Nephron progenitor cell (in vitro differentiated cells): Measurements from ENCODE around the gene ARPC2.

Experiments
- DNase-seq: peaks from one replicate; pipeline ENCODE4 v3.0.0; 2021
- H3K27ac Mint-ChIP-seq: 2 replicates; pipeline ENCODE4 v1.8.0; 2021; ENCODE audit warnings: mild to moderate bottlenecking, moderate library complexity, mixed read lengths
- H3K27me3 Mint-ChIP-seq: 2 replicates; pipeline ENCODE4 v1.8.0; 2021; ENCODE audit warnings: mild to moderate bottlenecking, low read depth, mixed read lengths; ENCODE audit not compliant: poor library complexity
- H3K36me3 Mint-ChIP-seq: 2 replicates; pipeline ENCODE4 v1.8.0; 2021; ENCODE audit warnings: low read depth, mixed read lengths
- H3K4me1 Mint-ChIP-seq: 2 replicates; pipeline ENCODE4 v1.8.0; 2021; ENCODE audit warnings: mixed read lengths
- H3K4me3 Mint-ChIP-seq: 2 replicates; pipeline ENCODE4 v1.8.0; 2021; ENCODE audit warnings: mild to moderate bottlenecking, moderate library complexity, mixed read lengths
- H3K9me3 Mint-ChIP-seq: 2 replicates; pipeline ENCODE4 v1.8.0; 2021; ENCODE audit warnings: mild to moderate bottlenecking, moderate library complexity, mixed read lengths
- CTCF ChIP-seq: fragments of 200-600 bp; sonication (generic); IDR thresholded peaks from 2 replicates; pipeline ENCODE4 v1.5.0; 2021; ENCODE audit warnings: antibody characterized with exemption

ARPC2 gene

GRCh38 chr2:218228366-218229090, 11.5 kb downstream of the ARPC2 start:
- Mint-ChIP-seq H3K27ac (no peak overlapping the region), H3K9me3 (no peaks in the 10 kb centered on the region), H3K4me3 (no peak overlapping the region), H3K27me3 (no peaks in the 10 kb centered on the region), H3K36me3 (peaks cover 71% of the 10 kb centered on the region), H3K4me1 (peaks cover 10% of the 10 kb centered on the region)
- DNase-seq: no peak
- TF ChIP-seq CTCF: no peak

- H3K9me3 Mint-ChIP-seq: no peaks in the 10 kb centered on the region
- no peak overlapping the region for H3K27ac Mint-ChIP-seq
- H3K27me3 Mint-ChIP-seq: no peaks in the 10 kb centered on the region
- DNase-seq: no peak
- H3K4me3 Mint-ChIP-seq: no peak overlapping the region
- TF ChIP-seq CTCF: no peak
- H3K36me3 Mint-ChIP-seq: peaks cover 78% of the 10 kb centered on the region
- H3K4me1 Mint-ChIP-seq: peaks cover 2% of the 10 kb centered on the region
Measured at GRCh38 chr2:218229239-218229638, 12.2 kb downstream of the ARPC2 start.

- Mint-ChIP-seq H3K4me3 (no peak overlapping the region), H3K27me3 (no peaks in the 10 kb centered on the region), H3K4me1 (no peaks in the 10 kb centered on the region), H3K27ac (no peak overlapping the region), H3K36me3 (peaks cover 75% of the 10 kb centered on the region), H3K9me3 (no peaks in the 10 kb centered on the region)
- TF ChIP-seq CTCF: no peak
- DNase-seq: no peak
Measured at GRCh38 chr2:218229851-218230250, 12.9 kb downstream of the ARPC2 start.

- H3K4me1 Mint-ChIP-seq: no peaks in the 10 kb centered on the region
- H3K27me3 Mint-ChIP-seq: no peaks in the 10 kb centered on the region
- H3K4me3 Mint-ChIP-seq: no peak overlapping the region
- no peak overlapping the region for H3K27ac Mint-ChIP-seq
- peaks cover 69% of the 10 kb centered on the region for H3K36me3 Mint-ChIP-seq
- no peak for TF ChIP-seq CTCF
- no peak for DNase-seq
- no peaks in the 10 kb centered on the region for H3K9me3 Mint-ChIP-seq
Measured at GRCh38 chr2:218230882-218231281, 13.9 kb downstream of the ARPC2 start.

GRCh38 chr2:218233543-218233942, 16.6 kb downstream of the ARPC2 start:
- no peak overlapping the region for H3K4me3 Mint-ChIP-seq
- H3K27ac Mint-ChIP-seq: no peak overlapping the region
- H3K4me1 Mint-ChIP-seq: no peaks in the 10 kb centered on the region
- no peak for TF ChIP-seq CTCF
- no peaks in the 10 kb centered on the region for H3K27me3 Mint-ChIP-seq
- no peaks in the 10 kb centered on the region for H3K9me3 Mint-ChIP-seq
- no peak for DNase-seq
- peaks cover 67% of the 10 kb centered on the region for H3K36me3 Mint-ChIP-seq

GRCh38 chr2:218234521-218234920, 17.5 kb downstream of the ARPC2 start:
- no peak for DNase-seq
- Mint-ChIP-seq H3K4me3 (no peak overlapping the region), H3K27ac (no peak overlapping the region), H3K27me3 (no peaks in the 10 kb centered on the region), H3K9me3 (no peaks in the 10 kb centered on the region), H3K4me1 (no peaks in the 10 kb centered on the region), H3K36me3 (peaks cover 68% of the 10 kb centered on the region)
- no peak for TF ChIP-seq CTCF
